Endothelial cell of umbilical vein (primary cell): ENCODE data around the gene OPCML. TPM values are rescaled to one million over a fixed set of nuclear protein-coding genes. Genes with fewer than 3 reads are reported as not detected.

Experiments used
- BruUV-seq: library from RNA; stranded (reverse); fragments of 400-500 nt; replicated peaks from 2 replicates; lab custom pipeline; 2021; lab: Mats Ljungman, UMichigan
- CTCF ChIA-PET: fragments of 300-600, 350-600 bp; sonication (Branson Sonifier 250); formaldehyde crosslinking; loops from one replicate; lab custom pipeline; 2021; ENCODE audit warnings: antibody characterized with exemption, inconsistent platforms; lab: Charles Lee
- POLR2A ChIA-PET: fragments of 300-600, 350-600 bp; sonication (Branson Sonifier 250); formaldehyde crosslinking; loops from one replicate; lab custom pipeline; 2021; ENCODE audit warnings: antibody characterized with exemption, inconsistent platforms; lab: Charles Lee
- DNase-seq: peaks from one replicate; pipeline ENCODE4 v3.0.0-alpha.2; 2011; ENCODE audit warnings: low read depth, low spot score
- FAIRE-seq: peaks from 2 replicates; lab custom pipeline; 2011; peaks lifted over from hg19 to GRCh38; lab: Jason Lieb, UNC
- H2AFZ ChIP-seq: 2 replicates; pipeline ENCODE4 v1.6.0; 2012; ENCODE audit warnings: low read depth, low read length, control low read depth, inconsistent platforms
- H3K27ac ChIP-seq: 2 replicates; pipeline ENCODE4 v1.5.1; 2011; ENCODE audit warnings: low read depth, mild to moderate bottlenecking, control low read depth, low read length, moderate library complexity; ENCODE audit not compliant: insufficient read depth
- H3K27me3 ChIP-seq, 2 experiments: 2 replicates each; pipeline versions ENCODE4 v1.6.0 to v1.6.1; 2011; ENCODE audit warnings: low read length in 2 of 2, mixed read lengths in 1 of 2; ENCODE audit not compliant: control insufficient read depth in 2 of 2, insufficient read depth in 2 of 2
- H3K36me3 ChIP-seq, 2 experiments: 2 replicates in 1 of 2; 3 replicates in 1 of 2; pipeline ENCODE4 v1.5.1; 2011; ENCODE audit warnings: low read length in 2 of 2, mild to moderate bottlenecking in 1 of 2, moderate library complexity in 1 of 2; ENCODE audit not compliant: control insufficient read depth in 2 of 2, insufficient read depth in 2 of 2; ENCODE audit errors: extremely low read depth in 1 of 2
- H3K4me1 ChIP-seq: 3 replicates; pipeline ENCODE4 v1.5.1; 2011; ENCODE audit warnings: mild to moderate bottlenecking, low read length; ENCODE audit not compliant: control insufficient read depth, insufficient read depth; ENCODE audit errors: extremely low read depth
- H3K4me2 ChIP-seq: 2 replicates; pipeline ENCODE4 v1.6.1; 2011; ENCODE audit warnings: low read length, control low read depth, mixed read lengths; ENCODE audit not compliant: insufficient read depth
- H3K4me3 ChIP-seq, 3 experiments: fragments of 200-600 bp in 1 of 3; sonication (generic), shearing (Covaris generic) in 1 of 3; replicated peaks in 1 of 3; 2 replicates each; pipeline ENCODE4 v1.5.1; 2011 to 2016; ENCODE audit warnings: control low read depth in 3 of 3, low read length in 3 of 3, mild to moderate bottlenecking in 2 of 3, inconsistent platforms in 1 of 3, low read depth in 1 of 3, moderate library complexity in 1 of 3; ENCODE audit not compliant: insufficient read depth in 1 of 3
- H3K79me2 ChIP-seq: 2 replicates; pipeline ENCODE4 v1.6.0; 2012; ENCODE audit warnings: low read length, inconsistent platforms; ENCODE audit not compliant: control insufficient read depth, insufficient read depth
- H3K9ac ChIP-seq: replicated peaks from 2 replicates; pipeline ENCODE3; 2011; ENCODE audit warnings: low read length, control low read depth; ENCODE audit not compliant: insufficient read depth; ENCODE audit errors: extremely low read depth
- H3K9me1 ChIP-seq: replicated peaks from 3 replicates; pipeline ENCODE4 v1.6.0; 2011; ENCODE audit warnings: mild to moderate bottlenecking, low read length; ENCODE audit not compliant: control insufficient read depth, insufficient read depth; ENCODE audit errors: extremely low read depth
- H3K9me3 ChIP-seq: replicated peaks from 2 replicates; pipeline ENCODE4 v1.5.1; 2012; ENCODE audit warnings: low read length, inconsistent platforms; ENCODE audit not compliant: control insufficient read depth, insufficient read depth
- H4K20me1 ChIP-seq: replicated peaks from 2 replicates; pipeline ENCODE3; 2011; ENCODE audit warnings: mild to moderate bottlenecking, low read length; ENCODE audit not compliant: control insufficient read depth, insufficient read depth; ENCODE audit errors: extremely low read depth
- EZH2 ChIP-seq: IDR thresholded peaks from 2 replicates; pipeline ENCODE4 v1.6.1; 2012; ENCODE audit warnings: borderline replicate concordance, low read depth, mild to moderate bottlenecking, moderate library complexity, low read length, inconsistent platforms; ENCODE audit not compliant: severe bottlenecking
- FOS ChIP-seq: IDR thresholded peaks from 2 replicates; pipeline ENCODE4 v1.6.1; 2011; ENCODE audit warnings: mild to moderate bottlenecking, low read length, moderate library complexity, borderline replicate concordance; ENCODE audit not compliant: insufficient read depth
- GATA2 ChIP-seq: IDR thresholded peaks from 2 replicates; pipeline ENCODE4 v1.7.0; 2011; ENCODE audit warnings: low read depth, mild to moderate bottlenecking, moderate library complexity, mixed read lengths, low read length; ENCODE audit not compliant: insufficient read length, insufficient read depth
- JUN ChIP-seq: IDR thresholded peaks from 2 replicates; pipeline ENCODE4 v1.6.1; 2011; ENCODE audit warnings: borderline replicate concordance, low read depth; ENCODE audit not compliant: insufficient read length, insufficient read depth
- MYC ChIP-seq: IDR thresholded peaks from one replicate; pipeline ENCODE4 v1.6.1; 2011; ENCODE audit warnings: mild to moderate bottlenecking, low read depth, low read length
- POLR2A ChIP-seq: IDR thresholded peaks from 2 replicates; pipeline ENCODE4 v1.6.1; 2012; ENCODE audit warnings: low read depth, mild to moderate bottlenecking, control low read depth, low read length
- POLR2AphosphoS5 ChIP-seq: IDR thresholded peaks from 2 replicates; pipeline ENCODE4 v1.6.1; 2012; ENCODE audit warnings: low read depth, mild to moderate bottlenecking, control low read depth, low read length, moderate library complexity; ENCODE audit not compliant: insufficient read depth
- dilution Hi-C: fragments of 300-500 bp; cut with MboI; formaldehyde crosslinking; loops from one replicate; pipeline ENCODE4 v1.15.0; 2019; ENCODE audit warnings: low sequenced_read_pairs; ENCODE audit not compliant: extremely low pct_ligation_motif_present
- intact Hi-C: fragments of 100-400 bp; cut with micrococcal nuclease; formaldehyde crosslinking; loops from one replicate; pipeline ENCODE4 v1.10.0; 2022
- polyA plus RNA-seq, 4 experiments: library from polyadenylated mRNA; depleted of rRNA in 3 of 4; stranded (reverse) in 3 of 4; unstranded in 1 of 4; fragments of >200 nt; gene quantifications; 2 replicates each; pipeline versions ENCODE4 v1.2.1 to v1.2.3, GENCODE V29; 2011 to 2012; ENCODE audit warnings: missing spikeins in 1 of 4
- total RNA-seq: library from RNA; stranded (reverse); gene quantifications from 2 replicates; pipeline ENCODE4 v1.2.3, GENCODE V29; 2021
- TF ChIP-seq, protein P1 (sequence below), 2 donors: IDR thresholded peaks; 1 replicate in 1 of 2; 2 replicates in 1 of 2; pipeline ENCODE4 v1.5.1; 2011; ENCODE audit warnings: low read length in 2 of 2, mild to moderate bottlenecking in 2 of 2, moderate library complexity in 2 of 2, control low read depth in 1 of 2, inconsistent platforms in 1 of 2, low read depth in 1 of 2; ENCODE audit not compliant: insufficient read depth in 1 of 2; ENCODE audit errors: extremely low read depth in 1 of 2
- TF ChIP-seq, protein P2 (sequence below): IDR thresholded peaks from 2 replicates; pipeline ENCODE4 v1.6.1; 2011; ENCODE audit not compliant: insufficient read depth, insufficient read length

OPCML gene
- total and polyA plus RNA-seq, 2 donors (not counting 3 experiments of a cell fraction or from before 2014, with no cell fraction given): not detected

DNA sequence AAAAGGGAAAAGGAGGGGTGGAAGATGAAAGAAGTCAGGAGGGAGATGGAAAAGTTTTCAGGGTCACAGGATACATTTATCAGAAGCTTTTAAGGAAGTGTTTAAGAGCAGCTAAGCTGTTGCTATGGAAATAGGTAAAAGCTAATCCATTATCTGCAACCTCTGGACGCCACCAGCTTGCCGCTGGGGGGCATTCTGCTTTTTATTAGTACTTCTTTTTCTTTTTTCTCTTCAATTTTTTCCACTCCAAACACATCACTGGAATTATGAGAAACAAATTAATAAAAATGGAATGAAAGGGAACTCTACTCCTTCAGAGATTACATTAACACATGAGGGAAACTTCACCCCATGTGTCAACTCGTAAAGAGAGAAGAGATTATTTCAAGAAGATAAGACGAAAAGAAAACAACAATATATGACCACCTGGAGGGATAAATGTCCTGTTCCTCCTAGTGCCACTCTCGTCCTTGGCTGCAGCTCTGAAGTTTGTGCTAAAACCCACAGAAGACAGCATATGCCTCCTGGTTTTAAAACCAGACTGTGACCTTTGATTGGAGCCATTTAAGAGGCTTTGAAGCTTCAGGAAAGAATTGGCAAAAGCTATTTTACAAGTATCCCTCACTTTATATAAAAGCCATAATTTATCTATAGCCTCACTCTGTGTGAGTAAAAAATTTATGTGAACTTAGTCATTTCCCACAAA, 972.8 kb downstream of the OPCML start:
- intact Hi-C loops: no loop called here
- FAIRE-seq (no peak), DNase-seq (no peak)
- H3K4me1 ChIP-seq: no peaks in the 10 kb centered on the region
- no peaks in the 10 kb centered on the region for H3K79me2 ChIP-seq
- H3K4me3 ChIP-seq: no peak overlapping the region
- dilution Hi-C loops: no loop called here
- peaks cover 4% of the 10 kb centered on the region for H3K9me3 ChIP-seq
- POLR2A ChIA-PET: no interaction called here
- no peaks in the 10 kb centered on the region for H3K9me1 ChIP-seq
- H3K9ac ChIP-seq: no peak overlapping the region
- H3K4me2 ChIP-seq: no peak overlapping the region
- CTCF ChIA-PET: interaction anchor here (1.4 kb wide), 1 partner anchor 14 kb away, joined by 3 read pairs; no protein-coding TSS in a partner anchor
- no peak overlapping the region for H2AFZ ChIP-seq
- no TSS peak for BruUV-seq
- no peak overlapping the region for H3K27ac ChIP-seq
- H3K27me3 ChIP-seq: no peaks in the 10 kb centered on the region
- TF ChIP-seq EZH2: no peak
- no peak for TF ChIP-seq POLR2AphosphoS5
- TF ChIP-seq, protein P1, sequence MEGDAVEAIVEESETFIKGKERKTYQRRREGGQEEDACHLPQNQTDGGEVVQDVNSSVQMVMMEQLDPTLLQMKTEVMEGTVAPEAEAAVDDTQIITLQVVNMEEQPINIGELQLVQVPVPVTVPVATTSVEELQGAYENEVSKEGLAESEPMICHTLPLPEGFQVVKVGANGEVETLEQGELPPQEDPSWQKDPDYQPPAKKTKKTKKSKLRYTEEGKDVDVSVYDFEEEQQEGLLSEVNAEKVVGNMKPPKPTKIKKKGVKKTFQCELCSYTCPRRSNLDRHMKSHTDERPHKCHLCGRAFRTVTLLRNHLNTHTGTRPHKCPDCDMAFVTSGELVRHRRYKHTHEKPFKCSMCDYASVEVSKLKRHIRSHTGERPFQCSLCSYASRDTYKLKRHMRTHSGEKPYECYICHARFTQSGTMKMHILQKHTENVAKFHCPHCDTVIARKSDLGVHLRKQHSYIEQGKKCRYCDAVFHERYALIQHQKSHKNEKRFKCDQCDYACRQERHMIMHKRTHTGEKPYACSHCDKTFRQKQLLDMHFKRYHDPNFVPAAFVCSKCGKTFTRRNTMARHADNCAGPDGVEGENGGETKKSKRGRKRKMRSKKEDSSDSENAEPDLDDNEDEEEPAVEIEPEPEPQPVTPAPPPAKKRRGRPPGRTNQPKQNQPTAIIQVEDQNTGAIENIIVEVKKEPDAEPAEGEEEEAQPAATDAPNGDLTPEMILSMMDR (IDR thresholded peaks at IDR 0.05; ENCODE audit: extremely low read depth in 1 of 2, insufficient read depth in 1 of 2, low read depth in 1 of 2, low read length in 2 of 2): no peak
- no peak for TF ChIP-seq MYC
- no peak for TF ChIP-seq JUN
- TF ChIP-seq FOS: no peak
- TF ChIP-seq POLR2A: no peak
- TF ChIP-seq, protein P2, sequence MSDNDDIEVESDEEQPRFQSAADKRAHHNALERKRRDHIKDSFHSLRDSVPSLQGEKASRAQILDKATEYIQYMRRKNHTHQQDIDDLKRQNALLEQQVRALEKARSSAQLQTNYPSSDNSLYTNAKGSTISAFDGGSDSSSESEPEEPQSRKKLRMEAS: no peak
- TF ChIP-seq GATA2: no peak
- no peaks in the 10 kb centered on the region for H3K36me3 ChIP-seq
- no peaks in the 10 kb centered on the region for H4K20me1 ChIP-seq
